Vagina (tissue), 2 donors: Measurements from ENCODE around the gene NAA30.

Source experiments
- CTCF ChIP-seq, 3 experiments: fragments of 450-650 bp in 2 of 3; fragments of 200-600 bp in 1 of 3; sonication (generic) in 1 of 3; IDR thresholded peaks; one replicate each; pipeline ENCODE4 v1.5.1; 2017 to 2019; ENCODE audit warnings: antibody characterized with exemption in 3 of 3, mild to moderate bottlenecking in 2 of 3, moderate library complexity in 2 of 3
- POLR2A ChIP-seq, 2 donors: fragments of 450-650 bp; IDR thresholded peaks; one replicate each; pipeline ENCODE4 v1.6.1; 2017; ENCODE audit warnings: antibody characterized with exemption in 2 of 2, mild to moderate bottlenecking in 2 of 2, moderate library complexity in 2 of 2

- TF ChIP-seq CTCF (IDR thresholded peaks at IDR 0.05) (no peak), POLR2A (IDR thresholded peaks at IDR 0.05) (no peak)
Observed at GRCh38 chr14:57420986-57421385, 30.6 kb downstream of the NAA30 start.
